ENCODE data around the gene HAND1.

Gene HAND1

GRCh38 chr5:154477382-154478223 lies 424 bp downstream of the HAND1 start:
- no peak for DNase-seq

- no peak for DNase-seq
Observed at GRCh38 chr5:154476354-154477205, 1.4 kb downstream of the HAND1 start.

- no peak for DNase-seq
Observed at GRCh38 chr5:154475591-154476353, 2.3 kb downstream of the HAND1 start.

- no peak for DNase-seq
Observed at GRCh38 chr5:154474396-154475334, 3.4 kb downstream of the HAND1 start.

GRCh38 chr5:154473581-154474283 lies 4.3 kb downstream of the HAND1 start:
- no peak for DNase-seq

- no peak for DNase-seq
Observed at GRCh38 chr5:154472871-154473580, 5.0 kb downstream of the HAND1 start.

GRCh38 chr5:154470947-154471870 lies 6.8 kb downstream of the HAND1 start:
- no peak for DNase-seq

- DNase-seq = no peak
Observed at GRCh38 chr5:154470137-154470536, 7.9 kb downstream of the HAND1 start.

- DNase-seq = no peak
Observed at GRCh38 chr5:154467655-154468354, 10.2 kb downstream of the HAND1 start.

GRCh38 chr5:154466671-154467070 lies 11.4 kb downstream of the HAND1 start:
- no peak for DNase-seq

- no peak for DNase-seq
Observed at GRCh38 chr5:154466147-154466546, 11.9 kb downstream of the HAND1 start.

GRCh38 chr5:154465169-154465568 lies 12.9 kb downstream of the HAND1 start:
- no peak for DNase-seq

GRCh38 chr5:154464438-154464837 lies 13.6 kb downstream of the HAND1 start:
- DNase-seq = no peak

GRCh38 chr5:154461531-154461930 lies 16.5 kb downstream of the HAND1 start:
- no peak for DNase-seq

- no peak for DNase-seq
Observed at GRCh38 chr5:154460172-154460571, 17.9 kb downstream of the HAND1 start.

GRCh38 chr5:154459015-154459414 lies 19.0 kb downstream of the HAND1 start:
- DNase-seq = no peak

- DNase-seq = no peak
Observed at GRCh38 chr5:154456540-154456939, 21.5 kb downstream of the HAND1 start.

- no peak for DNase-seq
Observed at GRCh38 chr5:154455585-154455984, 22.4 kb downstream of the HAND1 start.

GRCh38 chr5:154451957-154452356 lies 26.1 kb downstream of the HAND1 start:
- DNase-seq = no peak
